ENCODE data around the gene CDK14. TPM values are rescaled to one million over a fixed set of nuclear protein-coding genes. Genes with fewer than 3 reads are reported as not detected.

CDK14 gene
- total and polyA plus RNA-seq, 2 donors (not counting 1 experiment from before 2014, with no cell fraction given): 42.1 to 167 TPM

DNA sequence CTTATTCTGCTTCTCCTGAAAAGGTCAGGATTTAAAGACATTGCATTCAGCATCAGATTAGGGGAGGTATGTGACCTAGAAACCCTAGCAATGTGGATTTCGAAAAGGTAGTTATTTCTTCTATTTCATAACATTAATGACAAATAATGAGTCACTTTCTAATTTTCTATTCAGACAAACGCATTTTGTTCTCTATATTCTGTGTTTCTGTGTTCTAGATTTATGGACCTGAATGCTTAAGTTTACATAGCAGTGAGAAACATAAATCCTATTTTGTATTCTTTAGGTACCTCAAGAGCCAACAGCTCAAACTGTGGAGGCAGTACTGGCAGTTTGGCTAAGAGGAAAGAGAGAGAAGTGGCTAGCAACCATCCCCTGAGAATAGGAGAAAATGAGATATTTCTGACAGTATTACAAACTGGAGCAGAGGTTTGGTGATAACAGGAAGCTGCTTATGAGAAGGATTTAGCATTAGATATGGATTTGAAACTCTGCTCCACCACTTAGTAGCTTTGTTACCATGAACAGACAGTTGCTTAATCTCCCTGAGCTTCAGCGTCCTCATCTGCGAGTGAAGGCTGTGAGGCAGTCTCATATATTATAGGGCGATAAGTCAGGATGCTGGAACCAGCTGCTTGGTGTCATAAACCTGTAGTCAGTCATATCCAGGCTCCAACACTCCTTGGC lies 28.2 kb downstream of the CDK14 start:
- no peaks in the 10 kb centered on the region for H3K27me3 Mint-ChIP-seq
- Histone ChIP-seq H3K4me1 (ENCODE audit: control insufficient read depth in 2 of 2, insufficient read depth in 2 of 2, low read length in 2 of 2) (peaks cover 9 to 15% of the 10 kb centered on the region in 2 donors), H3K79me2 (ENCODE audit: control insufficient read depth, insufficient read depth, low read length) (peaks cover 74% of the 10 kb centered on the region), H3K27me3 (replicated peaks in 1 of 4; ENCODE audit: control extremely low read depth in 1 of 4, control insufficient read depth in 3 of 4, insufficient read depth in 4 of 4, low read length in 3 of 4) (no peaks in the 10 kb centered on the region), H3K4me2 (replicated peaks; ENCODE audit: low read depth, low read length, poor library complexity, severe bottlenecking) (no peak overlapping the region), H3K4me3 (ENCODE audit: control extremely low read depth in 1 of 5, extremely low read depth in 1 of 5, insufficient read depth in 1 of 5, low read depth in 2 of 5, low read length in 4 of 5) (no peak overlapping the region), H3K9me3 (ENCODE audit: control extremely low read depth in 1 of 3, control insufficient read depth in 2 of 3, insufficient read depth in 1 of 3, low read length in 2 of 3) (no peaks in the 10 kb centered on the region), H4K20me1 (ENCODE audit: control insufficient read depth, insufficient read depth, low read length, poor library complexity, severe bottlenecking) (peaks cover under 1% of the 10 kb centered on the region), H3K9ac (ENCODE audit: low read length) (no peak overlapping the region), H2AFZ (ENCODE audit: insufficient read depth, low read depth, low read length, poor library complexity, severe bottlenecking) (no peak overlapping the region), H3K36me3 (replicated peaks in 1 of 2; ENCODE audit: control extremely low read depth in 1 of 2, control insufficient read depth in 1 of 2, extremely low read depth in 1 of 2, insufficient read depth in 2 of 2, low read length in 1 of 2) (no peaks in the 10 kb centered on the region), H3K27ac (ENCODE audit: low read length in 2 of 2) (no peak overlapping the region)
- no peak overlapping the region for H3K27ac Mint-ChIP-seq
- DNase-seq (no peak), ATAC-seq (ENCODE audit: low read depth) (no peak)
- H3K4me1 Mint-ChIP-seq: peaks cover 23% of the 10 kb centered on the region
- no peaks in the 10 kb centered on the region for H3K9me3 Mint-ChIP-seq (ENCODE audit: insufficient read depth)
- POLR2A ChIA-PET: no interaction called here
- WGBS (ENCODE audit: insufficient coverage): 100% methylated on average over 3 of the region's 5 CpGs
- no peak overlapping the region for H3K4me3 Mint-ChIP-seq
- no peak for TF ChIP-seq EZH2 (IDR thresholded peaks at IDR 0.05; ENCODE audit: borderline replicate concordance, insufficient read depth, low read depth, low read length, poor library complexity, severe bottlenecking)
- TF ChIP-seq, protein P1, sequence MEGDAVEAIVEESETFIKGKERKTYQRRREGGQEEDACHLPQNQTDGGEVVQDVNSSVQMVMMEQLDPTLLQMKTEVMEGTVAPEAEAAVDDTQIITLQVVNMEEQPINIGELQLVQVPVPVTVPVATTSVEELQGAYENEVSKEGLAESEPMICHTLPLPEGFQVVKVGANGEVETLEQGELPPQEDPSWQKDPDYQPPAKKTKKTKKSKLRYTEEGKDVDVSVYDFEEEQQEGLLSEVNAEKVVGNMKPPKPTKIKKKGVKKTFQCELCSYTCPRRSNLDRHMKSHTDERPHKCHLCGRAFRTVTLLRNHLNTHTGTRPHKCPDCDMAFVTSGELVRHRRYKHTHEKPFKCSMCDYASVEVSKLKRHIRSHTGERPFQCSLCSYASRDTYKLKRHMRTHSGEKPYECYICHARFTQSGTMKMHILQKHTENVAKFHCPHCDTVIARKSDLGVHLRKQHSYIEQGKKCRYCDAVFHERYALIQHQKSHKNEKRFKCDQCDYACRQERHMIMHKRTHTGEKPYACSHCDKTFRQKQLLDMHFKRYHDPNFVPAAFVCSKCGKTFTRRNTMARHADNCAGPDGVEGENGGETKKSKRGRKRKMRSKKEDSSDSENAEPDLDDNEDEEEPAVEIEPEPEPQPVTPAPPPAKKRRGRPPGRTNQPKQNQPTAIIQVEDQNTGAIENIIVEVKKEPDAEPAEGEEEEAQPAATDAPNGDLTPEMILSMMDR (IDR thresholded peaks at IDR 0.05): no peak
- intact Hi-C loops (cut with micrococcal nuclease): no loop called here
- CTCF ChIA-PET: interaction anchor here (0.6 to 9.3 kb wide), 5 partner anchors 12 to 169 kb away, joined by 3 to 122 read pairs (median 4); no protein-coding TSS in a partner anchor

DNA sequence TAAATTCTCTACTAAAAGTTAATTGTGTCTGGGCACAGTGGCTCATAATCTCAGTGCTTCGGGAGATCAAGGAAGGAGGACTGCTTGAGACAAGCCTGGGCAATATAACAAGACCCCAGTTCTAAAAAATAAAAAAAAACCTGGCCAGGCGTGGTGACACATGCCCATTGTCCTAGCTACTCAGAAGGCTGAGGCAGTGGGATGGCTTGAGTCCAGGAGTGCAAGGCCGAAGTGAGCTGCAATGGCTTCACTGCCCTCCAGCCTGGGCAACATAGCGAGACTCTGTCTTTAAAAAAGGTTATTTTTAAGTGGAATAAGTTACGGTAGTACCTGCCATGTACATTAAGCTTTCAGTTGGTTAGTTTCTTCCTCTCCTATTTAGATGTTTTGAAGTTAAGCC lies 28.9 kb downstream of the CDK14 start:
- Histone ChIP-seq H3K27ac (ENCODE audit: low read length in 2 of 2) (no peak overlapping the region), H3K79me2 (ENCODE audit: control insufficient read depth, insufficient read depth, low read length) (peaks cover 77% of the 10 kb centered on the region), H2AFZ (ENCODE audit: insufficient read depth, low read depth, low read length, poor library complexity, severe bottlenecking) (no peak overlapping the region), H3K9me3 (ENCODE audit: control extremely low read depth in 1 of 3, control insufficient read depth in 2 of 3, insufficient read depth in 1 of 3, low read length in 2 of 3) (no peaks in the 10 kb centered on the region), H3K4me2 (replicated peaks; ENCODE audit: low read depth, low read length, poor library complexity, severe bottlenecking) (no peak overlapping the region), H3K4me1 (ENCODE audit: control insufficient read depth in 2 of 2, insufficient read depth in 2 of 2, low read length in 2 of 2) (peaks cover 9 to 15% of the 10 kb centered on the region in 2 donors), H4K20me1 (ENCODE audit: control insufficient read depth, insufficient read depth, low read length, poor library complexity, severe bottlenecking) (peaks cover 7% of the 10 kb centered on the region), H3K27me3 (replicated peaks in 1 of 4; ENCODE audit: control extremely low read depth in 1 of 4, control insufficient read depth in 3 of 4, insufficient read depth in 4 of 4, low read length in 3 of 4) (no peaks in the 10 kb centered on the region), H3K9ac (ENCODE audit: low read length) (no peak overlapping the region), H3K4me3 (ENCODE audit: control extremely low read depth in 1 of 5, extremely low read depth in 1 of 5, insufficient read depth in 1 of 5, low read depth in 2 of 5, low read length in 4 of 5) (no peak overlapping the region), H3K36me3 (replicated peaks in 1 of 2; ENCODE audit: control extremely low read depth in 1 of 2, control insufficient read depth in 1 of 2, extremely low read depth in 1 of 2, insufficient read depth in 2 of 2, low read length in 1 of 2) (no peaks in the 10 kb centered on the region)
- 89% methylated on average over 3 of the region's 5 CpGs for WGBS (ENCODE audit: insufficient coverage)
- POLR2A ChIA-PET: no interaction called here
- intact Hi-C loops (cut with micrococcal nuclease): no loop called here
- H3K4me1 Mint-ChIP-seq: peaks cover 22% of the 10 kb centered on the region
- ATAC-seq (ENCODE audit: low read depth): no peak
- DNase-seq: no peak
- CTCF ChIA-PET: interaction anchor here (1.2 to 9.3 kb wide), 4 partner anchors 27 to 170 kb away, joined by 3 to 122 read pairs (median 8); no protein-coding TSS in a partner anchor
- no peak overlapping the region for H3K4me3 Mint-ChIP-seq
- TF ChIP-seq, protein P1 (IDR thresholded peaks at IDR 0.05): no peak
- no peak for TF ChIP-seq EZH2 (IDR thresholded peaks at IDR 0.05; ENCODE audit: borderline replicate concordance, insufficient read depth, low read depth, low read length, poor library complexity, severe bottlenecking)
- H3K9me3 Mint-ChIP-seq (ENCODE audit: insufficient read depth): no peaks in the 10 kb centered on the region
- no peaks in the 10 kb centered on the region for H3K27me3 Mint-ChIP-seq
- no peak overlapping the region for H3K27ac Mint-ChIP-seq
